Measurements from ENCODE around the gene RAB8A. TPM values are rescaled to one million over a fixed set of nuclear protein-coding genes. Genes with fewer than 3 reads are reported as not detected.

The RAB8A gene
- total RNA-seq, 4 donors from 2014 or later: 22.3 to 102 (median 67.9) TPM

GRCh38 chr19:16143399-16144215 lies 31.9 kb downstream of the RAB8A start, which contains the start of gene HSH2D:
TSS of gene HSH2D (plus strand) at chr19:16143685. CDS start at chr19:16148751, 5,066 bp downstream.
- in situ Hi-C loops (cut with MboI; ENCODE audit: low pct_ligation_motif_present in 1 of 4, low pct_unique_long_range_greater_than_20kb in 1 of 4, low sequenced_read_pairs in 3 of 4): no loop called here
- peak; percentile 96 for DNase-seq
- peak; percentile 87 to 94 (median 87) for TF ChIP-seq POLR2AphosphoS5 (IDR thresholded peaks at IDR 0.05)
- peak; percentile 84 for TF ChIP-seq POLR2A (IDR thresholded peaks at IDR 0.05)
- no peak for TF ChIP-seq EP300 (IDR thresholded peaks at IDR 0.05; ENCODE audit: low read depth)
- TF ChIP-seq CTCF (IDR thresholded peaks at IDR 0.05): peak in 1 of 5 experiments; percentile 10
- H3K27ac ChIP-seq: peak within 1 kb of the TSS; percentile 82 to 90 (median 85)
- H3K9me3 ChIP-seq: no peaks in the 10 kb centered on the region
- WGBS, 2 donors (ENCODE audit: low coverage in 1 of 2): 25 to 43% methylated on average over 1 to 13 of the region's 13 CpGs
- no peaks in the 10 kb centered on the region for H3K36me3 ChIP-seq
- peaks cover 0 to 17% (median 10%) of the 10 kb centered on the region in 4 donors for H3K4me1 ChIP-seq
- intact Hi-C loops (cut with DNase I; ENCODE audit: low total_unique reads): no loop called here
- H3K27me3 ChIP-seq: no peaks in the 10 kb centered on the region
- peak within 1 kb of the TSS; percentile 6 to 57 (median 44) for H3K4me3 ChIP-seq

DNA sequence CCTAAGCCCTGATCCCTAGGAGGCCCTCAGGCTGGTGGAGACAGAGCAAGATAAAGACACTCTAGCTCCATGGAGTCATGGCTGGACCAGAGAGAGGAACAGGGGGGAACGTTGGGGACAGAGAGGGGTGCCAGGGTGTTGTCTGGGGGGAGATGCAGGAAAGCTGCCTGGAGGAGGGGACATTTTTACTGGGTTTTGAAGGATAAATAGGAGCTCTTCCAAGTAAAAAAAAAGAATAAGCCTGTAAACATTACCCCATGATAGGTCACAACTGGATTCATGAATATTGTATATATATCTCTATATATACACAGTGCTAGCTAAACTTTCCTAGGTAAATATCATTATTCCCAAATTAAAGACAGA lies 32.5 kb downstream of the RAB8A start:
- no peaks in the 10 kb centered on the region for H3K9me3 ChIP-seq
- no peaks in the 10 kb centered on the region for H3K27me3 ChIP-seq
- H3K4me1 ChIP-seq: peaks cover 0 to 23% (median 11%) of the 10 kb centered on the region in 4 donors
- H3K4me3 ChIP-seq: peak overlapping the region; percentile 3 to 57 (median 44)
- in situ Hi-C loops (cut with MboI; ENCODE audit: low pct_ligation_motif_present in 1 of 4, low pct_unique_long_range_greater_than_20kb in 1 of 4, low sequenced_read_pairs in 3 of 4) (no loop called here), intact Hi-C loops (cut with DNase I; ENCODE audit: low total_unique reads) (no loop called here)
- H3K27ac ChIP-seq: peak overlapping the region; percentile 82 to 90 (median 85)
- no peak for TF ChIP-seq POLR2AphosphoS5 (IDR thresholded peaks at IDR 0.05)
- TF ChIP-seq POLR2A (IDR thresholded peaks at IDR 0.05): no peak
- no peak for TF ChIP-seq CTCF (IDR thresholded peaks at IDR 0.05)
- TF ChIP-seq EP300 (IDR thresholded peaks at IDR 0.05; ENCODE audit: low read depth): no peak
- WGBS, 2 donors (ENCODE audit: low coverage in 1 of 2): 17 to 22% methylated on average over 1 of the region's 1 CpG
- no peaks in the 10 kb centered on the region for H3K36me3 ChIP-seq
- DNase-seq: no peak

GRCh38 chr19:16146112-16146511 lies 34.4 kb downstream of the RAB8A start:
- no peak for DNase-seq
- intact Hi-C loops (cut with DNase I; ENCODE audit: low total_unique reads): no loop called here
- TF ChIP-seq POLR2AphosphoS5 (IDR thresholded peaks at IDR 0.05) (no peak), CTCF (IDR thresholded peaks at IDR 0.05) (no peak), EP300 (IDR thresholded peaks at IDR 0.05; ENCODE audit: low read depth) (no peak), POLR2A (IDR thresholded peaks at IDR 0.05) (no peak)
- in situ Hi-C loops (cut with MboI; ENCODE audit: low pct_ligation_motif_present in 1 of 4, low pct_unique_long_range_greater_than_20kb in 1 of 4, low sequenced_read_pairs in 3 of 4): no loop called here
- H3K4me1 ChIP-seq: peaks cover 0 to 27% (median 11%) of the 10 kb centered on the region in 4 donors
- peak overlapping the region in 2 of 4 donors; percentile 38 to 82 for H3K27ac ChIP-seq
- H3K27me3 ChIP-seq: no peaks in the 10 kb centered on the region
- H3K9me3 ChIP-seq: no peaks in the 10 kb centered on the region
- 67 to 72% methylated on average over 2 to 5 of the region's 5 CpGs for WGBS, 2 donors (ENCODE audit: low coverage in 1 of 2)
- H3K4me3 ChIP-seq: no peak overlapping the region
- no peaks in the 10 kb centered on the region for H3K36me3 ChIP-seq

DNA sequence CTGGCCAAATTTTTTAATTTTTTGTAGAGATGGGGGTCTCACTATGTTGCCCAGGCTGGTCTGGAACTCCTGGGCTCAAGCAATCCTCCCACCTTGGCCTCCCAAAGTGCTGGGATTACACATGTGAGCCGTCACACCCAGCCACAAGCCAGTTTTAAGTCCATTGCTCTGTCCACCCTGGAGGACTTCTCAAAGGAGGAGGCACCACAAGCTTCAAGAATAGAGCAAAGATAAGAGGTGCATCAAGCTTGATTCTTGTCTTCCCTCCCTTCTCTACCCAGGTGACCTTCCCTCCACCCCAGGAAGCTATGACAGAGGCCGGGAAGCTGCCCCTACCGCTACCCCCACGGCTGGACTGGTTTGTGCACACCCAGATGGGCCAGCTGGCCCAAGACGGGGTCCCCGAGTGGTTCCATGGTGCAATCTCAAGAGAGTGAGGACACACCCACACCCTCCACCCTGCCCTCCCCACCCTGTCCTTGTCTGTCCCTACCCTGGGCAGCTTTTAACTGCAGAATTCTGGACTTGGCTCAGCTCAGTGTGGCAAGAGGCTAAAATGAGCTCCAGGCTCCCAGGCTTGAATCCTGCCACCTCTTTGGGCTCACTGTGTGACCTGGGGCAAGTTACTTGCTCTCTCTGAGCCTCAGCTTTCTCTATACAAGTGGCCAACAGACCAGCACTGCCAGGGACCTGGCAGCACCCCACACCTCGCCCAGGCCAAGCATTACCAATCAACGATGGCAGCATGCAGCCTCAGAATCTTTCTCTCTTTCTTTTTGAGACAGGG lies 36.9 kb downstream of the RAB8A start:
- in situ Hi-C loops (cut with MboI; ENCODE audit: low pct_ligation_motif_present in 1 of 4, low pct_unique_long_range_greater_than_20kb in 1 of 4, low sequenced_read_pairs in 3 of 4): no loop called here
- intact Hi-C loops (cut with DNase I; ENCODE audit: low total_unique reads): no loop called here
- H3K4me3 ChIP-seq: no peak overlapping the region
- no peak for DNase-seq
- peaks cover 0 to 8% (median 0%) of the 10 kb centered on the region in 4 donors for H3K36me3 ChIP-seq
- WGBS, 2 donors (ENCODE audit: low coverage in 1 of 2): 73% methylated on average over 8 of the region's 8 CpGs; no CpG with 5 or more reads in 1 of the 2 donors
- no peaks in the 10 kb centered on the region for H3K9me3 ChIP-seq
- TF ChIP-seq CTCF (IDR thresholded peaks at IDR 0.05) (no peak), POLR2A (IDR thresholded peaks at IDR 0.05) (no peak), EP300 (IDR thresholded peaks at IDR 0.05; ENCODE audit: low read depth) (no peak), POLR2AphosphoS5 (IDR thresholded peaks at IDR 0.05) (no peak)
- H3K27me3 ChIP-seq: no peaks in the 10 kb centered on the region
- peaks cover 0 to 20% (median 3%) of the 10 kb centered on the region in 4 donors for H3K4me1 ChIP-seq
- H3K27ac ChIP-seq: peak overlapping the region in 3 of 4 donors; percentile 22 to 68 (median 48)
